Endothelial cell (in vitro differentiated cells): ENCODE measurements around the gene SRSF3. TPM values are rescaled to one million over a fixed set of nuclear protein-coding genes. Genes with fewer than 3 reads are reported as not detected.

Experiments used
- DNase-seq: peaks from one replicate; pipeline ENCODE4 v3.0.0; 2021; ENCODE audit warnings: low spot score
- H3K27ac Mint-ChIP-seq: one replicate; pipeline ENCODE4 v1.8.0; 2021; ENCODE audit warnings: mixed read lengths, inconsistent platforms; ENCODE audit not compliant: unreplicated experiment
- H3K27me3 Mint-ChIP-seq: one replicate; pipeline ENCODE4 v1.8.0; 2021; ENCODE audit warnings: mild to moderate bottlenecking, moderate library complexity, mixed read lengths, inconsistent platforms; ENCODE audit not compliant: unreplicated experiment
- H3K36me3 Mint-ChIP-seq: one replicate; pipeline ENCODE4 v1.8.0; 2021; ENCODE audit warnings: mild to moderate bottlenecking, low read depth, mixed read lengths, inconsistent platforms; ENCODE audit not compliant: unreplicated experiment
- H3K4me1 Mint-ChIP-seq: one replicate; pipeline ENCODE4 v1.8.0; 2021; ENCODE audit warnings: mild to moderate bottlenecking, mixed read lengths, inconsistent platforms; ENCODE audit not compliant: unreplicated experiment
- H3K4me3 Mint-ChIP-seq: one replicate; pipeline ENCODE4 v1.8.0; 2021; ENCODE audit warnings: mild to moderate bottlenecking, mixed read lengths, inconsistent platforms; ENCODE audit not compliant: unreplicated experiment
- H3K9me3 Mint-ChIP-seq: one replicate; pipeline ENCODE4 v1.8.0; 2021; ENCODE audit warnings: mixed read lengths, inconsistent platforms; ENCODE audit not compliant: unreplicated experiment
- CTCF ChIP-seq: fragments of 200-600 bp; sonication (generic); IDR thresholded peaks from one replicate; pipeline ENCODE4 v1.5.0; 2021; ENCODE audit warnings: antibody characterized with exemption; ENCODE audit not compliant: unreplicated experiment
- total RNA-seq: library from RNA; stranded (reverse); fragmentation: NEBNext Ultra II Directional; extraction: Animal tissue kit (Norgen Biotek cat#: 25700); gene quantifications from one replicate; pipeline ENCODE4 v1.2.1, GENCODE V29; 2021; ENCODE audit not compliant: unreplicated experiment

The SRSF3 gene
- total RNA-seq, 1 donor from 2014 or later, result 289 TPM

- Mint-ChIP-seq H3K4me3 (no peak overlapping the region), H3K36me3 (no peaks in the 10 kb centered on the region), H3K4me1 (peaks cover 4% of the 10 kb centered on the region), H3K9me3 (no peaks in the 10 kb centered on the region), H3K27ac (no peak overlapping the region), H3K27me3 (peaks cover 4% of the 10 kb centered on the region)
- DNase-seq, result no peak
- TF ChIP-seq CTCF, result no peak
These were observed 16.9 kb upstream of the SRSF3 start for GRCh38 chr6:36577301-36577700.

- H3K27me3 Mint-ChIP-seq, result peaks cover 4% of the 10 kb centered on the region
- H3K4me3 Mint-ChIP-seq, result no peak overlapping the region
- no peak overlapping the region for H3K27ac Mint-ChIP-seq
- no peaks in the 10 kb centered on the region for H3K9me3 Mint-ChIP-seq
- DNase-seq, result no peak
- no peak for TF ChIP-seq CTCF
- peaks cover 4% of the 10 kb centered on the region for H3K4me1 Mint-ChIP-seq
- H3K36me3 Mint-ChIP-seq, result no peaks in the 10 kb centered on the region
These were observed 16.1 kb upstream of the SRSF3 start for GRCh38 chr6:36578030-36578429.

GRCh38 chr6:36578431-36578830, 15.7 kb upstream of the SRSF3 start:
- Mint-ChIP-seq H3K27ac (no peak overlapping the region), H3K9me3 (no peaks in the 10 kb centered on the region), H3K4me3 (no peak overlapping the region), H3K27me3 (peaks cover 4% of the 10 kb centered on the region), H3K36me3 (no peaks in the 10 kb centered on the region), H3K4me1 (peaks cover 4% of the 10 kb centered on the region)
- TF ChIP-seq CTCF, result no peak
- DNase-seq, result no peak

GRCh38 chr6:36580184-36580526, 14.0 kb upstream of the SRSF3 start:
- DNase-seq, result no peak
- Mint-ChIP-seq H3K4me1 (peaks cover 4% of the 10 kb centered on the region), H3K36me3 (no peaks in the 10 kb centered on the region), H3K9me3 (no peaks in the 10 kb centered on the region), H3K27ac (no peak overlapping the region), H3K4me3 (no peak overlapping the region), H3K27me3 (peaks cover 4% of the 10 kb centered on the region)
- no peak for TF ChIP-seq CTCF

GRCh38 chr6:36581716-36582115, 12.4 kb upstream of the SRSF3 start:
- TF ChIP-seq CTCF, result no peak

More at GRCh38 chr6:36581716-36582115, 12.4 kb upstream of the SRSF3 start:
- DNase-seq, result no peak
- Mint-ChIP-seq H3K4me1 (peaks cover 4% of the 10 kb centered on the region), H3K27me3 (peaks cover 4% of the 10 kb centered on the region), H3K4me3 (no peak overlapping the region), H3K27ac (no peak overlapping the region), H3K36me3 (no peaks in the 10 kb centered on the region), H3K9me3 (no peaks in the 10 kb centered on the region)
